ENCODE data around the gene LRRC8D.

LRRC8D gene

GRCh38 chr1:89832496-89833127, 11.8 kb downstream of the LRRC8D start:
- no peak for DNase-seq (ENCODE audit: low read depth in 2 of 2, low spot score in 1 of 2)

- DNase-seq (ENCODE audit: low read depth in 2 of 2, low spot score in 1 of 2), result no peak
These were observed 12.6 kb downstream of the LRRC8D start for GRCh38 chr1:89833183-89834082.

GRCh38 chr1:89834083-89834704, 13.4 kb downstream of the LRRC8D start:
- DNase-seq (ENCODE audit: low read depth in 2 of 2, low spot score in 1 of 2), result no peak

GRCh38 chr1:89836252-89837035, 15.6 kb downstream of the LRRC8D start:
- DNase-seq (ENCODE audit: low read depth in 2 of 2, low spot score in 1 of 2), result no peak

GRCh38 chr1:89837036-89837481, 16.2 kb downstream of the LRRC8D start:
- no peak for DNase-seq (ENCODE audit: low read depth in 2 of 2, low spot score in 1 of 2)

- DNase-seq (ENCODE audit: low read depth in 2 of 2, low spot score in 1 of 2), result no peak
These were observed 16.7 kb downstream of the LRRC8D start for GRCh38 chr1:89837510-89837909.

- DNase-seq (ENCODE audit: low read depth in 2 of 2, low spot score in 1 of 2), result no peak
These were observed 18.7 kb downstream of the LRRC8D start for GRCh38 chr1:89839516-89839915.

GRCh38 chr1:89841507-89841906, 20.7 kb downstream of the LRRC8D start:
- DNase-seq (ENCODE audit: low read depth in 2 of 2, low spot score in 1 of 2), result no peak

- DNase-seq (ENCODE audit: low read depth in 2 of 2, low spot score in 1 of 2), result no peak
These were observed 21.9 kb downstream of the LRRC8D start for GRCh38 chr1:89842567-89843272.

- peak; percentile 53 to 56 for DNase-seq (ENCODE audit: low read depth in 2 of 2, low spot score in 1 of 2)
These were observed 22.7 kb downstream of the LRRC8D start for GRCh38 chr1:89843273-89844130.

- no peak for DNase-seq (ENCODE audit: low read depth in 2 of 2, low spot score in 1 of 2)
These were observed 23.5 kb downstream of the LRRC8D start for GRCh38 chr1:89844241-89844807.

- no peak for DNase-seq (ENCODE audit: low read depth in 2 of 2, low spot score in 1 of 2)
These were observed 24.0 kb downstream of the LRRC8D start for GRCh38 chr1:89844860-89845259.

GRCh38 chr1:89847191-89847729, 26.4 kb downstream of the LRRC8D start:
- no peak for DNase-seq (ENCODE audit: low read depth in 2 of 2, low spot score in 1 of 2)

GRCh38 chr1:89850844-89851415, 30.1 kb downstream of the LRRC8D start:
- no peak for DNase-seq (ENCODE audit: low read depth in 2 of 2, low spot score in 1 of 2)

- DNase-seq (ENCODE audit: low read depth in 2 of 2, low spot score in 1 of 2), result no peak
These were observed 33.3 kb downstream of the LRRC8D start for GRCh38 chr1:89854140-89854539.

GRCh38 chr1:89855413-89856123, 34.7 kb downstream of the LRRC8D start:
- no peak for DNase-seq (ENCODE audit: low read depth in 2 of 2, low spot score in 1 of 2)

- no peak for DNase-seq (ENCODE audit: low read depth in 2 of 2, low spot score in 1 of 2)
These were observed 42.5 kb downstream of the LRRC8D start for GRCh38 chr1:89863165-89863830.
